CD14-positive monocyte (primary cell): Measurements from ENCODE around the gene NR3C1. TPM values are rescaled to one million over a fixed set of nuclear protein-coding genes. Genes with fewer than 3 reads are reported as not detected.
A peak's percentile ranks its signal among the peaks of the same experiment; 100 is the strongest.

Experiments
- DNase-seq, 3 donors: peaks; one replicate each; pipeline ENCODE4 v3.0.0-alpha.2; 2011 to 2022
- H2AFZ ChIP-seq: 2 replicates; pipeline ENCODE4 v1.6.0; 2012; ENCODE audit warnings: mild to moderate bottlenecking, low read depth, low read length, inconsistent platforms; ENCODE audit not compliant: insufficient read depth, poor library complexity, severe bottlenecking
- H3K27ac ChIP-seq, 2 donors: 1 replicate in 1 of 2; 2 replicates in 1 of 2; pipeline ENCODE4 v1.5.1; 2012 to 2013; ENCODE audit warnings: low read length in 2 of 2, control low read depth in 1 of 2, inconsistent platforms in 1 of 2, low read depth in 1 of 2, mild to moderate bottlenecking in 1 of 2
- H3K27me3 ChIP-seq, 2 donors: one replicate each; pipeline versions ENCODE4 v1.6.0 to v1.6.1; 2011 to 2013; ENCODE audit warnings: low read length in 2 of 2; ENCODE audit not compliant: control insufficient read depth in 2 of 2, insufficient read depth in 2 of 2
- H3K36me3 ChIP-seq, 2 donors: replicated peaks in 1 of 2; 1 replicate in 1 of 2; 2 replicates in 1 of 2; pipeline versions ENCODE4 v1.5.1 to v1.6.1; 2012 to 2013; ENCODE audit warnings: low read length in 2 of 2, control low read depth in 1 of 2, inconsistent platforms in 1 of 2, mild to moderate bottlenecking in 1 of 2; ENCODE audit not compliant: insufficient read depth in 2 of 2, control insufficient read depth in 1 of 2
- H3K4me1 ChIP-seq, 2 donors: 1 replicate in 1 of 2; 2 replicates in 1 of 2; pipeline versions ENCODE4 v1.5.1 to v1.6.1; 2012 to 2013; ENCODE audit warnings: low read length in 2 of 2, control low read depth in 1 of 2, inconsistent platforms in 1 of 2, mild to moderate bottlenecking in 1 of 2, moderate library complexity in 1 of 2; ENCODE audit not compliant: insufficient read depth in 2 of 2, control insufficient read depth in 1 of 2
- H3K4me2 ChIP-seq: replicated peaks from 2 replicates; pipeline ENCODE3; 2012; ENCODE audit warnings: low read length, moderate library complexity, mild to moderate bottlenecking; ENCODE audit not compliant: poor library complexity, severe bottlenecking; ENCODE audit errors: extremely low read depth
- H3K4me3 ChIP-seq, 3 experiments: fragments of 200-600 bp in 1 of 3; sonication (generic) in 1 of 3; replicated peaks in 1 of 3; 1 replicate in 2 of 3; 2 replicates in 1 of 3; pipeline ENCODE4 v1.5.1; 2011 to 2013; ENCODE audit warnings: low read length in 3 of 3, mild to moderate bottlenecking in 3 of 3, control low read depth in 2 of 3, low read depth in 2 of 3, inconsistent platforms in 1 of 3, moderate library complexity in 1 of 3
- H3K79me2 ChIP-seq: 2 replicates; pipeline ENCODE4 v1.6.0; 2012; ENCODE audit warnings: mild to moderate bottlenecking, control low read depth, inconsistent platforms, low read length, moderate library complexity; ENCODE audit not compliant: insufficient read depth
- H3K9ac ChIP-seq: 2 replicates; pipeline ENCODE4 v1.6.0; 2017; ENCODE audit warnings: low read length, mild to moderate bottlenecking; ENCODE audit not compliant: insufficient read depth, poor library complexity, severe bottlenecking
- H3K9me3 ChIP-seq, 2 donors: replicated peaks in 1 of 2; 1 replicate in 1 of 2; 2 replicates in 1 of 2; pipeline versions ENCODE4 v1.5.1 to v1.6.1; 2012 to 2013; ENCODE audit warnings: low read length in 2 of 2, control low read depth in 1 of 2; ENCODE audit not compliant: control insufficient read depth in 1 of 2, insufficient read depth in 1 of 2
- H4K20me1 ChIP-seq: 2 replicates; pipeline ENCODE4 v1.6.0; 2012; ENCODE audit warnings: mild to moderate bottlenecking, low read length, control low read depth, moderate library complexity; ENCODE audit not compliant: insufficient read depth
- H3K27ac Mint-ChIP-seq, 7 donors: one replicate each; pipeline ENCODE4 v1.8.0; 2020; ENCODE audit warnings: mild to moderate bottlenecking in 7 of 7, mixed read lengths in 7 of 7, moderate library complexity in 6 of 7, inconsistent platforms in 2 of 7
- H3K27me3 Mint-ChIP-seq, 3 donors: one replicate each; pipeline ENCODE4 v1.8.0; 2021 to 2022; ENCODE audit warnings: low read depth in 3 of 3, mild to moderate bottlenecking in 3 of 3, mixed read lengths in 3 of 3, moderate library complexity in 3 of 3, inconsistent platforms in 1 of 3
- H3K36me3 Mint-ChIP-seq, 2 donors: one replicate each; pipeline ENCODE4 v1.8.0; 2020; ENCODE audit warnings: mixed read lengths in 2 of 2, inconsistent platforms in 1 of 2, mild to moderate bottlenecking in 1 of 2
- H3K4me1 Mint-ChIP-seq: one replicate; pipeline ENCODE4 v1.8.0; 2020; ENCODE audit warnings: mild to moderate bottlenecking, mixed read lengths
- H3K4me3 Mint-ChIP-seq, 2 donors: one replicate each; pipeline ENCODE4 v1.8.0; 2020; ENCODE audit warnings: mild to moderate bottlenecking in 2 of 2, mixed read lengths in 2 of 2, moderate library complexity in 1 of 2
- H3K9me3 Mint-ChIP-seq, 7 donors: one replicate each; pipeline ENCODE4 v1.8.0; 2020 to 2022; ENCODE audit warnings: mixed read lengths in 7 of 7, mild to moderate bottlenecking in 6 of 7, moderate library complexity in 6 of 7, inconsistent platforms in 2 of 7
- WGBS: methylation state at CpG from one replicate; pipeline ENCODE4 v1.1.5; 2013; ENCODE audit warnings: missing lambda C conversion rate; ENCODE audit not compliant: insufficient coverage; 5-methylcytosine and 5-hydroxymethylcytosine counted together
- intact Hi-C, 2 donors: fragments of 100-400 bp; cut with micrococcal nuclease; formaldehyde crosslinking; loops; one replicate each; pipeline versions ENCODE4 v1.15.0 to v1.15.1; 2023
- polyA plus RNA-seq, 3 donors: library from polyadenylated mRNA; depleted of rRNA in 1 of 3; unstranded in 2 of 3; stranded (reverse) in 1 of 3; fragments of 300-500 nt in 2 of 3; fragments of >200 nt in 1 of 3; fragmentation: Illumina TruSeq in 2 of 3; gene quantifications; 1 replicate in 2 of 3; 2 replicates in 1 of 3; pipeline ENCODE4 v1.2.3, GENCODE V29; 2012 to 2021
- TF ChIP-seq, protein P1 (sequence below): fragments of 200-600 bp; IDR thresholded peaks from one replicate; pipeline ENCODE4 v1.8.0; 2022; ENCODE audit warnings: antibody characterized with exemption, mild to moderate bottlenecking

NR3C1 gene
- polyA plus RNA-seq, 3 donors, result 25.4 to 82.8 (median 75.1) TPM

- TF ChIP-seq, protein P1, sequence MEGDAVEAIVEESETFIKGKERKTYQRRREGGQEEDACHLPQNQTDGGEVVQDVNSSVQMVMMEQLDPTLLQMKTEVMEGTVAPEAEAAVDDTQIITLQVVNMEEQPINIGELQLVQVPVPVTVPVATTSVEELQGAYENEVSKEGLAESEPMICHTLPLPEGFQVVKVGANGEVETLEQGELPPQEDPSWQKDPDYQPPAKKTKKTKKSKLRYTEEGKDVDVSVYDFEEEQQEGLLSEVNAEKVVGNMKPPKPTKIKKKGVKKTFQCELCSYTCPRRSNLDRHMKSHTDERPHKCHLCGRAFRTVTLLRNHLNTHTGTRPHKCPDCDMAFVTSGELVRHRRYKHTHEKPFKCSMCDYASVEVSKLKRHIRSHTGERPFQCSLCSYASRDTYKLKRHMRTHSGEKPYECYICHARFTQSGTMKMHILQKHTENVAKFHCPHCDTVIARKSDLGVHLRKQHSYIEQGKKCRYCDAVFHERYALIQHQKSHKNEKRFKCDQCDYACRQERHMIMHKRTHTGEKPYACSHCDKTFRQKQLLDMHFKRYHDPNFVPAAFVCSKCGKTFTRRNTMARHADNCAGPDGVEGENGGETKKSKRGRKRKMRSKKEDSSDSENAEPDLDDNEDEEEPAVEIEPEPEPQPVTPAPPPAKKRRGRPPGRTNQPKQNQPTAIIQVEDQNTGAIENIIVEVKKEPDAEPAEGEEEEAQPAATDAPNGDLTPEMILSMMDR, result no peak
- Mint-ChIP-seq H3K9me3 (peaks cover 0 to 2% (median 0%) of the 10 kb centered on the region in 7 donors), H3K4me1 (peaks cover 19% of the 10 kb centered on the region), H3K27ac (no peak overlapping the region), H3K36me3 (peaks cover 0 to 3% of the 10 kb centered on the region in 2 donors), H3K27me3 (no peaks in the 10 kb centered on the region), H3K4me3 (no peak overlapping the region)
- intact Hi-C loops, result loop anchor here in 1 of 2 donors (10.0 kb wide), 4 partner anchors 55 to 405 kb away; no protein-coding TSS in a partner anchor
- Histone ChIP-seq H3K79me2 (no peaks in the 10 kb centered on the region), H3K4me1 (peaks cover 7 to 20% of the 10 kb centered on the region in 2 donors), H3K27me3 (no peaks in the 10 kb centered on the region), H3K9me3 (no peaks in the 10 kb centered on the region), H2AFZ (no peak overlapping the region), H4K20me1 (no peaks in the 10 kb centered on the region), H3K4me2 (no peak overlapping the region), H3K4me3 (no peak overlapping the region), H3K27ac (no peak overlapping the region), H3K9ac (no peak overlapping the region), H3K36me3 (no peaks in the 10 kb centered on the region)
- no CpG with 5 or more reads among the region's 2 CpGs for WGBS
- DNase-seq, result no peak
Observed at GRCh38 chr5:143409926-143410325, 6.4 kb upstream of the NR3C1 start.

DNA sequence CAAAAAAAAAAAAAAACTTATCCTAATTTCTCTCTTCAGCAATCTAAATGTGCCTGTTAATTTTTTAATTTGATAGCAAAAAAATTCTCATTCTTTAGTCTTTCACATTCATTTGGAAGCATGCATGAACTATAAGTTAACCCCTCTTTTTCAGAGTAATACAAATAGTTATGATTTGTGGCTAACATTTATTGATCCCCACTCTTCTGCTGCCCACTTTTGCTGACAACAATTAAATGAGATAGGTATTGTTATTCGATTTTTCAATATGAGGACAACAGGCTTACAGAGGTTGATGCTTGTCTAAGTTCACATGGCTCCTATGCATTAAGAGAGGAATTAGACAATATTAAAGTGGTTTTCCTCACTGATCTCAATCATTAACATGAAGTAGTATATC is 2.9 kb upstream of the NR3C1 start:
- H3K36me3 Mint-ChIP-seq, result peaks cover 0 to 3% of the 10 kb centered on the region in 2 donors
- no peaks in the 10 kb centered on the region for H3K27me3 Mint-ChIP-seq
- H3K27ac Mint-ChIP-seq, result peak overlapping the region in 1 of 7 donors; percentile 61
- no peak overlapping the region for H3K4me3 ChIP-seq
- H3K9me3 ChIP-seq, result no peaks in the 10 kb centered on the region
- intact Hi-C loops, result loop anchor here in 1 of 2 donors (10.0 kb wide), 3 partner anchors 52 to 402 kb away; no protein-coding TSS in a partner anchor
- H3K4me1 ChIP-seq, result peaks cover 6 to 20% of the 10 kb centered on the region in 2 donors
- H3K79me2 ChIP-seq, result peaks cover 20% of the 10 kb centered on the region
- H3K9ac ChIP-seq, result no peak overlapping the region
- peaks cover 0 to 2% (median 0%) of the 10 kb centered on the region in 7 donors for H3K9me3 Mint-ChIP-seq
- H3K27me3 ChIP-seq, result no peaks in the 10 kb centered on the region
- H3K4me2 ChIP-seq, result no peak overlapping the region
- TF ChIP-seq, protein P1, result no peak
- H3K27ac ChIP-seq, result no peak overlapping the region
- H3K36me3 ChIP-seq, result no peaks in the 10 kb centered on the region
- H4K20me1 ChIP-seq, result peaks cover 17% of the 10 kb centered on the region
- WGBS, result no CpG with 5 or more reads among the region's 1 CpG
- H3K4me1 Mint-ChIP-seq, result peaks cover 9% of the 10 kb centered on the region
- no peak for DNase-seq
- no peak overlapping the region for H2AFZ ChIP-seq
- no peak overlapping the region for H3K4me3 Mint-ChIP-seq
